Fibroblast of pulmonary artery (primary cell): ENCODE measurements around the gene DCHS1.

ENCODE experiments used
- DNase-seq: peaks from one replicate; pipeline ENCODE4 v3.0.0-alpha.2; 2010; ENCODE audit warnings: low read depth
- H3K4me3 ChIP-seq: replicated peaks from 2 replicates; pipeline ENCODE4 v1.5.1; 2011; ENCODE audit warnings: low read depth, mild to moderate bottlenecking, control low read depth, low read length, moderate library complexity
- CTCF ChIP-seq: IDR thresholded peaks from 2 replicates; pipeline ENCODE4 v1.5.1; 2011; ENCODE audit warnings: mild to moderate bottlenecking, control low read depth, low read length, inconsistent platforms; ENCODE audit errors: missing control alignments

DCHS1 gene

GRCh38 chr11:6627762-6628241, 27.8 kb downstream of the DCHS1 start:
- no peak overlapping the region for H3K4me3 ChIP-seq
- no peak for DNase-seq
- no peak for TF ChIP-seq CTCF

GRCh38 chr11:6626971-6627761, 28.4 kb downstream of the DCHS1 start:
- TF ChIP-seq CTCF = no peak
- H3K4me3 ChIP-seq = no peak overlapping the region
- DNase-seq = no peak

GRCh38 chr11:6625832-6626420, 29.7 kb downstream of the DCHS1 start:
- DNase-seq = no peak
- no peak for TF ChIP-seq CTCF
- H3K4me3 ChIP-seq = no peak overlapping the region

GRCh38 chr11:6625156-6625831, 30.3 kb downstream of the DCHS1 start:
- no peak for DNase-seq
- no peak for TF ChIP-seq CTCF
- H3K4me3 ChIP-seq = no peak overlapping the region

- no peak overlapping the region for H3K4me3 ChIP-seq
- DNase-seq = no peak
- TF ChIP-seq CTCF = no peak
Observed at GRCh38 chr11:6623391-6624363, 31.9 kb downstream of the DCHS1 start.
